GM10248 (cell line): ENCODE measurements around the gene EFS.

Source experiments
- CTCF ChIA-PET: fragments of 300-600 bp; sonication (Branson Sonifier 250); formaldehyde crosslinking; extraction: SDS; loops from one replicate; lab custom pipeline; 2021; ENCODE audit warnings: antibody characterized with exemption; lab: Yijun Ruan, JAX
- POLR2A ChIA-PET: fragments of 350-650 bp; sonication (Branson Sonifier 250); formaldehyde crosslinking; extraction: SDS; loops from one replicate; lab custom pipeline; 2020; ENCODE audit warnings: antibody characterized with exemption; lab: Yijun Ruan, JAX
- DNase-seq: peaks from one replicate; pipeline ENCODE4 v3.0.0; 2012; ENCODE audit errors: extremely low spot score
- TF ChIP-seq, protein P1 (sequence below): IDR thresholded peaks from 2 replicates; pipeline ENCODE4 v1.5.1; 2012; ENCODE audit warnings: mild to moderate bottlenecking, low read depth; ENCODE audit errors: extremely low read depth, missing control alignments, control extremely low read depth

EFS gene

DNA sequence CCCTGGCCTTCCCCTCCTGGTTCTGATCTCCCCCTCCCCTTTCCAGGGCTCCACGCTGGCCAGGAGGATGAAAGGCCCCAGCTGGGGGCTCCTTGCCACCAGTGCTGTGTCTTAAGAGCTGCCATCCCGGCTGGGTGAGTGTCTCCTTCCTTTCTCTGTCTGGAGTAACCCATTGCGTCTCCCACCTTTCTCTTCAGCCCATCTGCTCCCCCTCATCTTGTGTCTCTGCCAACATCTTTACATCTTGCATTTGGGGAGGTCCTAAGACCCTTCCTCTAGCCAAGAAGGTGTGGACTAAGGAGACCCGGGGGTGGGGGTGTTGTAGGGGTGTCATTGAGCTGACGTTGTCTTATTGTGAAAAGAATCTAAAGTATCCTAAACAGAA is 57.8 kb downstream of the EFS start:
- TF ChIP-seq, protein P1, sequence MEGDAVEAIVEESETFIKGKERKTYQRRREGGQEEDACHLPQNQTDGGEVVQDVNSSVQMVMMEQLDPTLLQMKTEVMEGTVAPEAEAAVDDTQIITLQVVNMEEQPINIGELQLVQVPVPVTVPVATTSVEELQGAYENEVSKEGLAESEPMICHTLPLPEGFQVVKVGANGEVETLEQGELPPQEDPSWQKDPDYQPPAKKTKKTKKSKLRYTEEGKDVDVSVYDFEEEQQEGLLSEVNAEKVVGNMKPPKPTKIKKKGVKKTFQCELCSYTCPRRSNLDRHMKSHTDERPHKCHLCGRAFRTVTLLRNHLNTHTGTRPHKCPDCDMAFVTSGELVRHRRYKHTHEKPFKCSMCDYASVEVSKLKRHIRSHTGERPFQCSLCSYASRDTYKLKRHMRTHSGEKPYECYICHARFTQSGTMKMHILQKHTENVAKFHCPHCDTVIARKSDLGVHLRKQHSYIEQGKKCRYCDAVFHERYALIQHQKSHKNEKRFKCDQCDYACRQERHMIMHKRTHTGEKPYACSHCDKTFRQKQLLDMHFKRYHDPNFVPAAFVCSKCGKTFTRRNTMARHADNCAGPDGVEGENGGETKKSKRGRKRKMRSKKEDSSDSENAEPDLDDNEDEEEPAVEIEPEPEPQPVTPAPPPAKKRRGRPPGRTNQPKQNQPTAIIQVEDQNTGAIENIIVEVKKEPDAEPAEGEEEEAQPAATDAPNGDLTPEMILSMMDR = no peak
- ChIA-PET POLR2A (interaction anchor here (0.6 to 1.6 kb wide), 2 partner anchors 14 to 1836 kb away, joined by 3 to 8 read pairs; partner anchors contain the start of gene PABPN1), CTCF (interaction anchor here (0.7 to 16.2 kb wide), 4 partner anchors 12 to 21 kb away, joined by 3 to 136 read pairs (median 14); partner anchors contain the start of genes HOMEZ and PABPN1)
- no peak for DNase-seq

- DNase-seq = peak; percentile 84
- TF ChIP-seq, protein P1 = no peak
- ChIA-PET CTCF (interaction anchor here (0.7 to 16.2 kb wide), 6 partner anchors 11 to 21 kb away, joined by 3 to 136 read pairs (median 8); partner anchors contain the start of genes HOMEZ and PABPN1), POLR2A (interaction anchor here (0.6 to 1.6 kb wide), 2 partner anchors 14 to 1835 kb away, joined by 3 to 8 read pairs; partner anchors contain the start of gene PABPN1)
Observed at GRCh38 chr14:23306412-23307145, 58.4 kb downstream of the EFS start, which contains the start of gene BCL2L2. TSS of gene BCL2L2 (plus strand) at chr14:23306833. CDS start at chr14:23307768, 935 bp downstream.
